Choroid plexus epithelial cell (primary cell): Measurements from ENCODE around the gene OR1L8.
"Not testable (repeated sequence)": the region's sequence is repeated elsewhere in the genome, so short reads cannot be mapped to it uniquely, and the experiment has no call there.

Source experiments
- DNase-seq: peaks from one replicate; pipeline ENCODE4 v3.0.0-alpha.2; 2010; ENCODE audit warnings: low read depth
- H3K4me3 ChIP-seq: 2 replicates; pipeline ENCODE4 v1.5.1; 2011; ENCODE audit warnings: low read depth, mild to moderate bottlenecking, control low read depth, low read length, moderate library complexity
- CTCF ChIP-seq: conservative IDR thresholded peaks from 2 replicates; pipeline ENCODE4 v1.5.1; 2011; ENCODE audit warnings: low read depth, mild to moderate bottlenecking, control low read depth, inconsistent platforms, low read length, moderate library complexity

The OR1L8 gene, protein sequence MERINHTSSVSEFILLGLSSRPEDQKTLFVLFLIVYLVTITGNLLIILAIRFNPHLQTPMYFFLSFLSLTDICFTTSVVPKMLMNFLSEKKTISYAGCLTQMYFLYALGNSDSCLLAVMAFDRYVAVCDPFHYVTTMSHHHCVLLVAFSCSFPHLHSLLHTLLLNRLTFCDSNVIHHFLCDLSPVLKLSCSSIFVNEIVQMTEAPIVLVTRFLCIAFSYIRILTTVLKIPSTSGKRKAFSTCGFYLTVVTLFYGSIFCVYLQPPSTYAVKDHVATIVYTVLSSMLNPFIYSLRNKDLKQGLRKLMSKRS

GRCh38 chr9:122583284-122583683 is at the start of gene OR1L8:
TSS of gene OR1L8 (minus strand) at chr9:122583384. CDS start at chr9:122568477, 14,907 bp downstream.
- not testable (repeated sequence) for H3K4me3 ChIP-seq, DNase-seq

- H3K4me3 ChIP-seq, result no peak overlapping the region
- TF ChIP-seq CTCF, result no peak
- no peak for DNase-seq
These were observed 36.8 kb upstream of the OR1L8 start for GRCh38 chr9:122619996-122620395.

- H3K4me3 ChIP-seq, result no peak within 1 kb of the TSS
- DNase-seq, result no peak
- no peak for TF ChIP-seq CTCF
These were observed 31.2 kb upstream of the OR1L8 start, which contains the start of gene OR1Q1 for GRCh38 chr9:122614362-122614761. TSS of gene OR1Q1 (plus strand) at chr9:122614738. CDS start at chr9:122614738, 0 bp downstream.

DNA sequence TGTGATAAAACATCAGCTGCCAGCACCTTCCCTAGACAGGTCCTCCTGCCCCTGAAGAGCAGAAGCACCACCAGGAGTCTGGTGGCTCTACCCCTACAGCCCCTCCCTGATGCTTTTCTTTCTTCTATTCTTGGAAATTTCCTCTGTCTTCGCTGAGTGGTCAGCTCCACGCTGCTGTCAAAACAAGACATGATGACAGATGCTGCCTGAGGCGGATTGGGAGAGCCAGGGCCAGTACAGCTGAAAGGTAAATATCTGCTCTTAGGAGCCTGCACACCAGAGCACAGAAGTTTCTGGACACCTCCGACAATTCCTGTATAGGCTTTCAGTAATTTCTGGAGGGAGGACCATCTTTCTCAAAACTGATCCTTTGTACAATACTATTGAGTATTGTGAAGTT is 26.6 kb upstream of the OR1L8 start:
- DNase-seq, result no peak

GRCh38 chr9:122606587-122606986 is 23.4 kb upstream of the OR1L8 start:
- DNase-seq, result no peak
- H3K4me3 ChIP-seq, result no peak overlapping the region
- TF ChIP-seq CTCF, result no peak

More for the DNA sequence above, 26.6 kb upstream of the OR1L8 start:
- H3K4me3 ChIP-seq, result no peak overlapping the region
- TF ChIP-seq CTCF, result no peak

DNA sequence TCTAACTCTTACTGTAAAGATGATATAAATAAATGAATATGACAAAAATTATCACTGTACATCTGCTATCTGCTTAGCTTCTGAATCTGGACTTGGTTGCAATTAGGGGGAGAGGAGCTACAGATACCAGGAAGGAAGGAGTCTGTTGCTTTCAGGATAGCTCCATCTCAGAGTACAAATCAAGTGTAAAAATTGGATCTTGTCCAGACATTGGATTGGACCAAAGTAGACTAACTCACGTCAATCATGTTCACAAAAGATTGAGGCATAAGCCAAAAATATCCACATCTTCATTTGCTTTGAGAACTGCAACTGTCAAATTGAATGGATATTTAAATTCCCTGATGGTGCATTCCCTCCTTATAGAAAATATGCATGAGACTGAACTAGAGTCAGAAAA is 22.5 kb upstream of the OR1L8 start:
- no peak for TF ChIP-seq CTCF
- no peak for DNase-seq
- no peak overlapping the region for H3K4me3 ChIP-seq

DNA sequence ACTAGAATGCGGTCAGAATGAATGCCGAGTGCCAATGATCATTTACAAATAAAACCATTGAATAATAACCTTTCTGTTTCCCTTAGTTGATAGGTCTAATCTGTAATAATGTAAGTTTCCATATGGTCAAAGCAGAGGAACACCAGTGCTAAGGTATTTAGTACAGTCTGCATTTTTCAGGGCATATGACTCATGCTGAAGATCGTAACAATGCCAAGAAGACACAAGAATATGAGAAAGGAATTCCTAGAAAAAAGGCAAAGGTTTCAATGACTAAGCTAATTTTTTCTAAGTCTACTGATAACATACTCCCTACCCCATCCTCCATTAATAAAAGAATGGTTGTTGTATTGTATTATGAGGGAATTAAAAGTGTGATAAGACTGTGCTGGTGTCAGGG is 2.8 kb downstream of the OR1L8 start:
- peak; percentile 55 for DNase-seq
- no peak overlapping the region for H3K4me3 ChIP-seq
- TF ChIP-seq CTCF, result no peak
